ES-I3 (cell line): ENCODE data around the gene CACNA1G.

Experiments used
- H3K36me3 ChIP-seq: 2 replicates; pipeline ENCODE4 v1.6.1; 2013; ENCODE audit warnings: mild to moderate bottlenecking, low read length, control low read depth, moderate library complexity; ENCODE audit not compliant: insufficient read depth
- H3K4me1 ChIP-seq: 2 replicates; pipeline ENCODE4 v1.6.1; 2013; ENCODE audit warnings: mild to moderate bottlenecking, control low read depth, low read length; ENCODE audit not compliant: insufficient read depth
- H3K9ac ChIP-seq: 2 replicates; pipeline ENCODE4 v1.6.1; 2013; ENCODE audit warnings: low read depth, mild to moderate bottlenecking, low read length, moderate library complexity
- H3K9me3 ChIP-seq: 2 replicates; pipeline ENCODE4 v1.6.1; 2013; ENCODE audit warnings: mild to moderate bottlenecking, low read length, moderate library complexity; ENCODE audit not compliant: control insufficient read depth, insufficient read depth

The CACNA1G gene

GRCh38 chr17:50560185-50560824 is at the start of gene CACNA1G:
Gene CACNA1G (plus strand): TSS chr17:50560715. CDS start chr17:50561460, 745 bp downstream.
- peak within 1 kb of the TSS; percentile 69 for H3K9ac ChIP-seq
- H3K9me3 ChIP-seq = no peaks in the 10 kb centered on the region
- no peaks in the 10 kb centered on the region for H3K36me3 ChIP-seq
- H3K4me1 ChIP-seq = peaks cover 21% of the 10 kb centered on the region; the same call in 1 of the 2 replicates

- H3K36me3 ChIP-seq = no peaks in the 10 kb centered on the region
- no peaks in the 10 kb centered on the region for H3K9me3 ChIP-seq
- peaks cover 21% of the 10 kb centered on the region for H3K4me1 ChIP-seq
- H3K9ac ChIP-seq = no peak overlapping the region
These were observed 49.5 kb upstream of the CACNA1G start for GRCh38 chr17:50511058-50511457.

- H3K36me3 ChIP-seq = no peaks in the 10 kb centered on the region
- no peaks in the 10 kb centered on the region for H3K9me3 ChIP-seq
- H3K9ac ChIP-seq = no peak overlapping the region
- H3K4me1 ChIP-seq = peaks cover 21% of the 10 kb centered on the region
These were observed 47.0 kb upstream of the CACNA1G start for GRCh38 chr17:50513495-50513894.

GRCh38 chr17:50514388-50514787 is 46.1 kb upstream of the CACNA1G start:
- Histone ChIP-seq H3K9me3 (no peaks in the 10 kb centered on the region), H3K36me3 (no peaks in the 10 kb centered on the region)

GRCh38 chr17:50514936-50515702 is 45.4 kb upstream of the CACNA1G start:
- Histone ChIP-seq H3K4me1 (peaks cover 21% of the 10 kb centered on the region), H3K9ac (no peak overlapping the region), H3K36me3 (no peaks in the 10 kb centered on the region), H3K9me3 (no peaks in the 10 kb centered on the region)

More at GRCh38 chr17:50514388-50514787, 46.1 kb upstream of the CACNA1G start:
- Histone ChIP-seq H3K4me1 (peaks cover 21% of the 10 kb centered on the region), H3K9ac (no peak overlapping the region)

- no peaks in the 10 kb centered on the region for H3K9me3 ChIP-seq
- no peaks in the 10 kb centered on the region for H3K36me3 ChIP-seq
- H3K4me1 ChIP-seq = peaks cover 12% of the 10 kb centered on the region; the same call in 1 of the 2 replicates
- no peak overlapping the region for H3K9ac ChIP-seq
These were observed 43.5 kb upstream of the CACNA1G start for GRCh38 chr17:50517011-50517410.

- no peak overlapping the region for H3K9ac ChIP-seq
- H3K36me3 ChIP-seq = no peaks in the 10 kb centered on the region
- no peaks in the 10 kb centered on the region for H3K9me3 ChIP-seq
- H3K4me1 ChIP-seq = peaks cover 12% of the 10 kb centered on the region; the same call in 1 of the 2 replicates
These were observed 42.8 kb upstream of the CACNA1G start for GRCh38 chr17:50517504-50518383.

GRCh38 chr17:50518384-50519023 is 42.0 kb upstream of the CACNA1G start:
- H3K9ac ChIP-seq = no peak overlapping the region
- H3K36me3 ChIP-seq = no peaks in the 10 kb centered on the region
- no peaks in the 10 kb centered on the region for H3K9me3 ChIP-seq
- peaks cover 12% of the 10 kb centered on the region; the same call in 1 of the 2 replicates for H3K4me1 ChIP-seq

GRCh38 chr17:50519141-50519834 is 41.2 kb upstream of the CACNA1G start:
- H3K9ac ChIP-seq = no peak overlapping the region
- H3K9me3 ChIP-seq = no peaks in the 10 kb centered on the region
- peaks cover 8% of the 10 kb centered on the region; the same call in 1 of the 2 replicates for H3K4me1 ChIP-seq
- no peaks in the 10 kb centered on the region for H3K36me3 ChIP-seq

GRCh38 chr17:50520483-50520882 is 40.0 kb upstream of the CACNA1G start:
- H3K36me3 ChIP-seq = no peaks in the 10 kb centered on the region
- H3K9me3 ChIP-seq = no peaks in the 10 kb centered on the region
- H3K9ac ChIP-seq = no peak overlapping the region

GRCh38 chr17:50521514-50521913 is 39.0 kb upstream of the CACNA1G start:
- Histone ChIP-seq H3K36me3 (no peaks in the 10 kb centered on the region), H3K9ac (no peak overlapping the region), H3K9me3 (no peaks in the 10 kb centered on the region), H3K4me1 (no peaks in the 10 kb centered on the region)

More at GRCh38 chr17:50520483-50520882, 40.0 kb upstream of the CACNA1G start:
- H3K4me1 ChIP-seq = no peaks in the 10 kb centered on the region

GRCh38 chr17:50522766-50523165 is 37.7 kb upstream of the CACNA1G start:
- no peaks in the 10 kb centered on the region for H3K4me1 ChIP-seq
- H3K9me3 ChIP-seq = no peaks in the 10 kb centered on the region
- no peaks in the 10 kb centered on the region for H3K36me3 ChIP-seq
- no peak overlapping the region for H3K9ac ChIP-seq

- Histone ChIP-seq H3K4me1 (no peaks in the 10 kb centered on the region), H3K9me3 (no peaks in the 10 kb centered on the region), H3K36me3 (no peaks in the 10 kb centered on the region), H3K9ac (no peak overlapping the region)
These were observed 37.3 kb upstream of the CACNA1G start for GRCh38 chr17:50523208-50523607.
